ENCODE data around the gene NDUFS6.

The NDUFS6 gene

DNA sequence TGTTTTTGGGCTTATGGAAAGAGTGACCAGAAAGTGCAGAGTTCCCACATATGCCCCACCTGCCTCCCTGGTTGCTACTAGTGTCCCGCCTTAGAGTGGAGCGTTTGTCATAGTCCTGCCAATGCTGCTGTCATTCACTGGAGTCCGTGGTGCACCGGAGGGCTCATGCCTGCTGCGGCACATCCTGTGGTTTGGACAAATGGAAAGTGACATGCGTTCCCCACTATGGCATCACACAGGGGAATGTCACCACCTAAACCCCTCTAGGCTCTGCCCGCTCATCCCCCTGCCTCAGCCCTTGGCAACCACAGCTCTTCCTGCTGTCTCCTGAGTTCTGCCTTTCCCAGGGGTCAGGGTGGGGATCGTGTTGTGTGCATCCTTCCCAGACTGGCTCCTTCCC, 52.3 kb downstream of the NDUFS6 start:
- DNase-seq (ENCODE audit: low spot score) = no peak

DNA sequence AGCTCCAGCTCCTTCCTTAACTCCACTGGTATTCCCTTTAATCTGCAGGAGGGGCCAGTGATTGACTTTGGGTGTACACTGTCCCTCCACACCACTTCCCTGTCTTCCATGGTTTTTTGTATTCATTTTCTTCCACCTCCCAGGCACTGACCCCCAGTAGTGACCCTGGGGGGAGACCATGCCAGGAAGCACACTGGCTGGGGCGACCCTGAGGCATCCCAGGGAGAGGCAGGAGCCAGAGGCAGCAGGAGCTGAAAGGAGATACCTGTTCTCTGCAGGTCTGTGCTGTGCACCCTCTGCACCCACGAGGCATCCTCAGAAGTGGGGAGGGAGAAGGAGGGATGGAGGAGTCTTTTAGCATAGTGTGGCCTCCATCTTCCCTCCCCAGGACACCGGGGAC, 53.9 kb downstream of the NDUFS6 start:
- no peak for DNase-seq (ENCODE audit: low spot score)

DNA sequence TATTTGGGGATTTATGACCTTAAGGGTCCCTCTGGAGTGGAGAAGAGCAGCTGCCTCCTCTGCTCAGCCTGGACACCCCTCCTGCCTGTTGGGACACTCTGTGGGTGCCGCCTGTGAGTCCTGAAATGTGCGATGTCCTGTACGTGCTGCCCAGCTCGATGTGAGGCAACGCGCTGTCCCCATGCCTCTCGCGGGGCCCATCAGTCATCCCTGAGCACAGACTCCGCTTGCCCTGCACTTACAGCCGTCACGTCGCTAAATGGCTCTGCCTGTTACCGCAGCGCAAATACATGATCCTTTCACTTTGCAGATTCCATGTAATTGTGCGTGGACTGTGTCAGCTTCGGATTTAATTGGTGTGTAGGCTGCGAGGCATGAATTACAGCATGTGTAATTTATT, 54.4 kb downstream of the NDUFS6 start:
- no peak for DNase-seq (ENCODE audit: low spot score)

DNA sequence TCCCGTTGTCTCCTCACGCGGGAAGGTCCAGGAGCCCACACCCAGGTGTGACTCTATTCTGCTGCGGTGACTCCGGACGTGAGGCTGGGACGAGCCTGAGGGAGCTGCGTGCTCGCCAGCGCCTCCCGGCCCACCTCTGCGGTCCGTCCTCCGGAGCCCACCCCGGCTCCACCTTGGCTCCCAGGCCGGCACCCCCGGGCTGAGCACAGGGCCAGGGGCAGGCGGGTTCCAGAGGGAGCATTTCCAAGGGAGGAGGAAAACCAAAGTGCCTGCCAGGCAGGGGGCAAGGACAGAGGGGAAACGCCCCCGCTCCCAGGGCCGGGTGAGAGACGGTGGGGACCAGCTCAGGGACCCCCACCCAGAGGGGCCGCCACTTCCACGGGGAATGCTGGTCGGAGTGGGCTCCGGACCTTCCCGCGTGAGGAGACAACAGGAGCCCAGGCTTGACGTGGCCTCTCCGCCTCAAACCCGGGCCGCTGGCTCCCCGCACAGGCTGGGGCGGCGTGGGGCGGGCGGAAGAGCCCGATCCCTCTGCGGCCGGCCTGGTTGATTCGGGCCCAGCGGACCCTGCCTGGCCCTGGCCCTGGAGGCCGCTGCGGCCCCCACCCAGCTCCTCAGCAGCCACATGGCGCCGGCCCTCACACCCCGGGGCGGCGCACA, 55.5 kb downstream of the NDUFS6 start:
- no peak for DNase-seq (ENCODE audit: low spot score)

DNA sequence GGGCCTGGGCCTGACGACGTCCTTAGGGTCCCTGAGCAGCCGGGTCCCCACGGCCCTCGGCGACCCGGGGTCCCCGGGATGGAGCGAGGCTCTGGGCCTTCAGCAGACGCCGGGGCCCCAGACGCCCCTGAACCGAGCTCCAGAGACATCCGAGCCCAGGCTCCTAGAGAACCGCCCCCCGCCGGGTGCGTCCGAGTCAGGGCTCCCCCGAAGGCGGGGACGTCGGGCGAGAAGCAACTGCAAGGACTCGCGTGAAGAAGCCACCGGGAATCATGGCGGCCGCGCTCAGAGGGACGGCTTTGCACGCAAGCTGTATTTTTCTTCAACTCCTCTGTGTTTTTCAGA, 56.0 kb downstream of the NDUFS6 start:
- no peak for DNase-seq (ENCODE audit: low spot score)

DNA sequence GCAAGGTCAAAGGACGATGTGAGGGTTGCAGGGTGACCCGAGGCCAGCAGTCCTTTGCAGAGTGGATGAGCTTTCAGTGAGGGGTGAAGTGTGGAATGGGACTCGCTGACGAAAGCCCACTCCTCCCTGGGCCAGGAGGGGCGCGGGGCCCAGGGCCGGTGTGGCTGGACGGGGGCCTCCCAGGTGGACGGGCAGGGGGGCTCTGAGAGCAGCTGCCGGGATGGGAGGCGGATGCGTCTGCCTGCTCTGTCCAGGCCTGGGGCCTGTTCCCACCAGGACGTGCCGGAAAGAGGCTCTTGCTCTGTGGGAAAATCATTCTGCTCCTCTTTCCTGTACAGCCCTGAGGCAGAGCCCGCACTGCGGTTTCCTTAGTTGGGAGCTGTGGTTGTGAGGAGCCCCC, 57.2 kb downstream of the NDUFS6 start:
- no peak for DNase-seq (ENCODE audit: low spot score)

DNA sequence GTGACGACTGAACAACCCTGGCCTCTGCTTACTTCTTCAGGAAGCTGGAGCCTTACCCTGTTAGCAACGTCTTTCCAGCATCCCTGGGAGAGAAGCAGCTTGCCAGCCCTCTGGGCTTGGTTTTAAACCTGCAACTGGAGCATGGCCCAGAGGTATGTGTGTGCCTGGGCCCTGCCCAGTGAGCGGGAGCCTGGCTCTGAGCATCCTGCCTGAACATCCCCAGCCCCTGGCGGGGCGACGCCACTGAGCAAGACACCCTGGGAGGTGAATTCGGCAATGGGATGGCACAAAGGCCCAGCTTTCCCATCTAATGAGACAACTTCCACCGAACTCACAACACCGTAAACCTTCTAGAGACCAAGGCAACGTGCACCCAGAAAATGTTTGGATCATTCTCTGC, 57.9 kb downstream of the NDUFS6 start:
- DNase-seq (ENCODE audit: low spot score) = no peak

DNA sequence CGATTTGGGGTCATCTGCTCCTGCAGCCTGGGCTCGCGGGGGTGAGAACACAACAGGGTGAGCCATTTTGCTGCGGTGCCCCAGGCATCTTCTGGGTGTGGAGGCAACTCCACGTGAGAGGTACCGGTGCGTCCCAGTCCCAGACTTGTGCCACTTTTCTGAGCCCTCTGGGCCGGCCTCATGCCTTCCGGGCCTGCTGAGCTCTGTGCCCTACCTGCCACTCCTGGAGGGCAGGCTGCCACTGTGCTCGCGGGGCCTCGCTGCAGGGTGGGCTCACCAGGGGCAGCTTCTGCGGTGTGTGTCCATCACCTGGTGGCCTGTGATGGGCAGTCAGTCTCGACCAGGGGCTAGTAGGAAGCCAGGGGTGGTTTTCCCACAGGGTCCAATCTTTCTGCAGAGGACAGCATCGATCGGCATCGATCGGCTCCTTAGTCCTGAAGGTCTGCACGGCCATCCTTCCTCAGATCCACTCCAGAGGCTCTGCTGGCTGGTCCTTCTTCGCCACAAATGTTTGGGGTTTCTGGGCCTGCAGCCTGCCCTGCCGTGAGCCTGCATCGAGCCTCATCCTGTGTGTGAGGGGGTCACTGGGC, 58.9 kb downstream of the NDUFS6 start:
- DNase-seq (ENCODE audit: low spot score) = no peak

DNA sequence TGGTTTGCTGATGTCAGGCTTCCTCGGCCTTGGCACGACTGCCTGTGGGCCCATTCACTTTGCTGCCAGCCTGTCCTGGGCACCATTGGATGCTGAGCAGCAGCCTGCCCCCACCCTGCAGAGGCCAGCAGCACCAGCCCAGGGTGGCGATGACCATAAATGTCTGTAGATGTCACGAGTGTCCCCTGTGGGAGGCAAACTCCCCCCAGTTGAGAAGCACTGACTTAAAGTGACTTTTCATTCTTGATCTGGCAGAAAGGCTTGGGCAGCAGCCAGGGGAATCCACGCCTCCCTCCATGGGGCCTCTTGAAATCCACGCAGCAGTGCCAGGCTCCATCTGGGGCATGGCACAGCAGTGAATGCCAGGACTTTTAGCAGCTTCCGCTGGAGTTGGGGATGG, 59.7 kb downstream of the NDUFS6 start:
- DNase-seq (ENCODE audit: low spot score) = no peak

DNA sequence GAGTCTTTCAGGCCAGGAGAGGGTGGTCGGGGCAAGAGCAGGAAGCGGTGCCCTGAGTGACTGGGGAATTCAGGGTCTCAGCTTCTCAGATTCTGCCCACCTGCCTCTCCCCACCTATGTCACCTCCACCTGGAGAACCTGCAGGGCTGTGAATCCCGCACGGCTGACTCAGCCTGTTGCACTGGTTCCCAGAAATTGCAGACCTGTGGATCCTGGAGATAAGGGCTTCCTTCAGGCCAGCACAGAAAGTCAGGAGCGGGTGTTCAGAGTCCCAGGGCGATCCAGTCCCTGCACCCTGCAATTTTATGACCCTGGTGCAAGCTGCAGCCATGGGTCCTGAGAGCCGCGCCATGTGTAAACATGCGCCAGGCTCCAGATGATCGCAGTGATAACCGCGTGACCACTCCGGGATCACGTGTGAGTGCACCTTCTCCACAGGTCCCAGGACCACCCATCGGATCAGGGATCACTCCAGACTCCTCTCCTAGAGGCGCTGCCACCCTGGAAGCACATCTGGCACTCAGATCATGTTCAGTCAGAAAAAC, 63.8 kb downstream of the NDUFS6 start:
- DNase-seq (ENCODE audit: low spot score) = no peak

DNA sequence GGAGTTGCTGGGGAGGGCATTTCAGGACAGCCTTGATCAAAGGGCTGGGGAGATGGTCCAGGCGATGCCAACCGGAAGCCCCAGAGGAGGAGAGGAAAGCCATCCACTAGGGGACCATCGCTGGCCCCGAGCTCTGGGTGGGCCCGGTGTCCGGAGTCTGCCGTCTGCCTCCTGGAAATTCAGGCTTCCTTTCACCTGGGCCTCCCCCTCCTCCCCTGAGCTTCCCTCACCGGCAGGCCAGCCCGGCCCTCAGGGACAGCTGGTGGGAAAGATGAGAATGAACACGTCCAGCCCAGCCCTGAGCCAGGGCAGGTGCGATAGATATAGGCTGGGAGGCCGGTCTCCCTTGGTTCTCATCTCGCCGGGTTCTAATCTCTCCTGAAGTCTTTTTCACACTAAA, 64.3 kb downstream of the NDUFS6 start:
- no peak for DNase-seq (ENCODE audit: low spot score)

Measured in HuH-7 (cell line).